Fibroblast of gingiva (primary cell): Measurements from ENCODE around the gene REXO1.

ENCODE experiments used
- DNase-seq: peaks from one replicate; pipeline ENCODE4 v3.0.0-alpha.2; 2011; ENCODE audit warnings: low read depth

REXO1 gene

GRCh38 chr19:1790054-1790792 lies 58.1 kb downstream of the REXO1 start:
- DNase-seq, result no peak

- DNase-seq, result no peak
These were observed 58.8 kb downstream of the REXO1 start for GRCh38 chr19:1789261-1790041.

GRCh38 chr19:1787116-1787515 lies 61.2 kb downstream of the REXO1 start:
- DNase-seq, result no peak

- no peak for DNase-seq
These were observed 61.6 kb downstream of the REXO1 start for GRCh38 chr19:1786668-1787067.

GRCh38 chr19:1785310-1785709 lies 63.0 kb downstream of the REXO1 start:
- no peak for DNase-seq

- no peak for DNase-seq
These were observed 64.4 kb downstream of the REXO1 start for GRCh38 chr19:1783874-1784273.

- DNase-seq, result no peak
These were observed 64.9 kb downstream of the REXO1 start for GRCh38 chr19:1783354-1783753.

- no peak for DNase-seq
These were observed 65.8 kb downstream of the REXO1 start for GRCh38 chr19:1782521-1782920.

GRCh38 chr19:1780272-1780958 lies 67.9 kb downstream of the REXO1 start:
- DNase-seq, result peak; percentile 20

GRCh38 chr19:1779574-1779973 lies 68.7 kb downstream of the REXO1 start:
- no peak for DNase-seq

GRCh38 chr19:1777149-1777548 lies 71.1 kb downstream of the REXO1 start:
- no peak for DNase-seq

- DNase-seq, result no peak
These were observed 71.6 kb downstream of the REXO1 start for GRCh38 chr19:1776606-1777147.

- no peak for DNase-seq
These were observed 72.2 kb downstream of the REXO1 start for GRCh38 chr19:1775951-1776605.

GRCh38 chr19:1774989-1775772 lies 73.1 kb downstream of the REXO1 start:
- DNase-seq, result peak; percentile 27

- DNase-seq, result no peak
These were observed 75.1 kb downstream of the REXO1 start for GRCh38 chr19:1773184-1773583.

- no peak for DNase-seq
These were observed 77.3 kb downstream of the REXO1 start for GRCh38 chr19:1770866-1771576.

- no peak for DNase-seq
These were observed 78.7 kb downstream of the REXO1 start for GRCh38 chr19:1769645-1769985.

GRCh38 chr19:1768918-1769644 lies 79.2 kb downstream of the REXO1 start:
- DNase-seq, result no peak

- no peak for DNase-seq
These were observed 80.0 kb downstream of the REXO1 start for GRCh38 chr19:1768248-1768647.

- DNase-seq, result no peak
These were observed 80.8 kb downstream of the REXO1 start for GRCh38 chr19:1767464-1767933.
